ENCODE data around the gene PIGL.
A peak's percentile ranks its signal among the peaks of the same experiment; 100 is the strongest.
"Not testable (repeated sequence)": the region's sequence is repeated elsewhere in the genome, so short reads cannot be mapped to it uniquely, and the experiment has no call there.

PIGL gene

DNA sequence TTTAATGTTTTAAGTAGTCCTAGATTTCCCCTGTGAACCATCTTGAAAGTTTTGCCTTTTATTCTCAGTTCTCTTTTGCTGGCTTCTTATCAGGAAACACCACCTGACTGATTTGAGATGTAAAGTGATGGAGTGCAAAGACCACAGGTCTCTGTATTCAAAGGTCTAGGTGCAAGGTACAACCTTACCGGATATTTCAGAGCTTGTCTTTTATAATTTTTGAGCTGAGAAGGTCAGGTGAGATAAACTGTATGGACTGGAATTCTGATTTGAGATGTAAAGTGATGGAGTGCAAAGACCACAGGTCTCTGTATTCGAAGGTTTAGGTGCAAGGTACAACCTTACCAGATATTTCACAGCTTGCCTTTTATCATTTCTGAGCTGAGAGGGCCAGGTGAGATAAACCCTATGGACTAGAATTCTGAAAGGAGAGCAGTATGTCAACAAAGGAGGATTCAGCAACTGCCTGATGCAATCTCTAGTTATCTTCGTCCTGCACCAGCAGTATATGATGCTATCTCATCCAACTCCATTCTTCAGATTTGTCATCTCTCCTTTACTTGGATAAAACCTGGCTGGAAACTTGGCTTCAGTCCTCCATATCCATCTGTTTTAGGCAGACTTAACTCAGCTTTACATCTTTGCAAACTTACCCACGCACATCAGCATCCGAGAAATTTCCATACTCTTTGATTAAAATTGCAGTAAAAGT, 72.0 kb downstream of the PIGL start:
- in situ Hi-C loops (cut with MboI; ENCODE audit: low sequenced_read_pairs, unreplicated experiment), result no loop called here
- TF ChIP-seq, protein P1, sequence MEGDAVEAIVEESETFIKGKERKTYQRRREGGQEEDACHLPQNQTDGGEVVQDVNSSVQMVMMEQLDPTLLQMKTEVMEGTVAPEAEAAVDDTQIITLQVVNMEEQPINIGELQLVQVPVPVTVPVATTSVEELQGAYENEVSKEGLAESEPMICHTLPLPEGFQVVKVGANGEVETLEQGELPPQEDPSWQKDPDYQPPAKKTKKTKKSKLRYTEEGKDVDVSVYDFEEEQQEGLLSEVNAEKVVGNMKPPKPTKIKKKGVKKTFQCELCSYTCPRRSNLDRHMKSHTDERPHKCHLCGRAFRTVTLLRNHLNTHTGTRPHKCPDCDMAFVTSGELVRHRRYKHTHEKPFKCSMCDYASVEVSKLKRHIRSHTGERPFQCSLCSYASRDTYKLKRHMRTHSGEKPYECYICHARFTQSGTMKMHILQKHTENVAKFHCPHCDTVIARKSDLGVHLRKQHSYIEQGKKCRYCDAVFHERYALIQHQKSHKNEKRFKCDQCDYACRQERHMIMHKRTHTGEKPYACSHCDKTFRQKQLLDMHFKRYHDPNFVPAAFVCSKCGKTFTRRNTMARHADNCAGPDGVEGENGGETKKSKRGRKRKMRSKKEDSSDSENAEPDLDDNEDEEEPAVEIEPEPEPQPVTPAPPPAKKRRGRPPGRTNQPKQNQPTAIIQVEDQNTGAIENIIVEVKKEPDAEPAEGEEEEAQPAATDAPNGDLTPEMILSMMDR (IDR thresholded peaks at IDR 0.05; ENCODE audit: borderline replicate concordance, control extremely low read depth, extremely low read depth, insufficient read depth, missing control alignments), result no peak
- no peak for DNase-seq (ENCODE audit: low spot score)

- in situ Hi-C loops (cut with MboI; ENCODE audit: low sequenced_read_pairs, unreplicated experiment), result loop anchor here (10.0 kb wide), 1 partner anchor 59 kb away; no protein-coding TSS in a partner anchor
- DNase-seq (ENCODE audit: low spot score), result no peak
- TF ChIP-seq, protein P1 (IDR thresholded peaks at IDR 0.05; ENCODE audit: borderline replicate concordance, control extremely low read depth, extremely low read depth, insufficient read depth, missing control alignments), result no peak
Measured at GRCh38 chr17:16293931-16294330, 76.9 kb downstream of the PIGL start.

- in situ Hi-C loops (cut with MboI; ENCODE audit: low sequenced_read_pairs, unreplicated experiment), result loop anchor here (10.0 kb wide), 1 partner anchor 60 kb away; no protein-coding TSS in a partner anchor
- TF ChIP-seq, protein P1 (IDR thresholded peaks at IDR 0.05; ENCODE audit: borderline replicate concordance, control extremely low read depth, extremely low read depth, insufficient read depth, missing control alignments), result no peak
- DNase-seq (ENCODE audit: low spot score), result no peak
Measured at GRCh38 chr17:16294560-16294959, 77.5 kb downstream of the PIGL start.

DNA sequence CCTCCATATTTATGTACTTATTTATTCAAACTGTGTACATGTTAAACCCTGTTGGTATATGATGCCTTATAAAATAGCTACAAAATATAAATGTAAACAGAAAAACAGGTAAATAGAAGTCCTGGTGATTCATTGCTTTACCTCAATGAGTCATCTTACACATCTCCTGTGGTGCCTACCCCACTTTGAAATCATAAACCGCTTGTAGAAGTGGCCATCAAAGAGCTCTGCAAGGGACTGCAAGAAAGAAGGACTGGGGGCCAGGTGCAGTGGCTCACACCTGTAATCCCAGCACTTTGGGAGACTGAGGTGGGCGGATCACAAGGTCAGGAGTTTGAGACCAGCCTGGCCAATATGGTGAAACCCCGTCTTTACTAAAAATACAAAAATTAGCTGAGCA, 79.1 kb downstream of the PIGL start:
- not testable (repeated sequence) for DNase-seq (ENCODE audit: low spot score)
- in situ Hi-C loops (cut with MboI; ENCODE audit: low sequenced_read_pairs, unreplicated experiment), result loop anchor here (10.0 kb wide), 1 partner anchor 61 kb away; no protein-coding TSS in a partner anchor

DNA sequence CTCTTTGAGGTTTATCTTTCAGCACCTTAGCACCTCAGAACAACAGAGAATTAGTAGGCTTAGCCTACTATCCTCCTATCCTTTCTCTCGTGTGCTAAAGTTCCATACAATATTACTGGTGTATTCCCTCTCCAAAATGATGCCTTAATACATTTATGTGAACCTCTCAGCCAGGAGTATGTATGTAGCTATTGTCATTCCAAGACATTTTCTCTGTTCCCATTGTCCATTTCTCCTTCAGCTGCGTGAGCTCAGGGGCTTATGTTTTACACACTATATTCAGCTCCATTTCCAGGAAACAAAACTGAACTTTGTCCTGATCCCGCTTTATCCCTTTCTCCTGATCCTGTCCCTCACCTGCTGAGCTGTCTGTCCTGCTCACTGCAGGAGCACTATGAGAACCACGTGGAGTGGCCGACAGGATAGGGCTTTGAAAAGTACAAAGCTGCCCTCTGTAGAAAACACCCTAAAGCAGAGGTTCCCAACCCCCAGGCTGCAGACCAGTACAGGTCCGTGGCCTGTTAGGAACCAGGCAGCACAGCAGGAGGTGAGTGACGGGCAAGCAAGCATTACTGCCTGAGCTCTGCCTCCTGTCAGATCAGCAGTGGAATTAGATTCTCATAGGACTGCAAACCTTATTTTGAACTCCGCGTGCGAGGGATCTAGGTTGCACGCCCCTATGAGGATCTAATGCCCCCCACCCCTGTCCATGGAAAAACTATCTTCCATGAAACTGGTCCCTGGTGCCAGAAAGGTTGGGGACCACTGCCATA, 80.5 kb downstream of the PIGL start:
- TF ChIP-seq, protein P1 (IDR thresholded peaks at IDR 0.05; ENCODE audit: borderline replicate concordance, control extremely low read depth, extremely low read depth, insufficient read depth, missing control alignments), result no peak
- DNase-seq (ENCODE audit: low spot score), result peak; percentile 4
- in situ Hi-C loops (cut with MboI; ENCODE audit: low sequenced_read_pairs, unreplicated experiment), result loop anchor here (10.0 kb wide), 1 partner anchor 63 kb away; no protein-coding TSS in a partner anchor

DNA sequence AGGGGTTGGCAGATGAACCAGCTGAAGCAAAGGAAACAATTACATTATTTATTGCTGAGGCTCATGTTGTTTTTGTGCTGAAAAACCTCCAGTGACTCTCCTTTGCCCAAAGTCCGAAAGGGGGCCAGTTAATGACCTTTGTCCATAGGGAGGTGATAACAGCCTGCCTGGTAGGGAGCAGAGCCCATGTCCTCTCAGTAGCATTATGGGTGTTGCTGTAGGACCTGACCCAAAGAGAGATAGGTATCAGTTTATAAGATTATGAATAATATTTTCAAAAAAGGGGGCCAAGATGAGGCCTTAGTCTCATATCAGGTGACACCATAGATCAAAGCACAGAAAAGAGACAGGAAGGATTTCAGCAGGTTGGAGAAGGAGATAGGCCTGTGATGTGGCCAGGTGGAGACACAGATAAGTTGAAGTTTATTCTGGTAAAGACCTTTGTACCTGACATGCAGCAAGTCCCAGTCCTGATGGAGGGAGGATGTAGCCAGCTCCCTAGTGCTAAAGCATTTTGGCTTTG, 81.2 kb downstream of the PIGL start:
- in situ Hi-C loops (cut with MboI; ENCODE audit: low sequenced_read_pairs, unreplicated experiment), result loop anchor here (10.0 kb wide), 1 partner anchor 63 kb away; no protein-coding TSS in a partner anchor
- TF ChIP-seq, protein P1 (IDR thresholded peaks at IDR 0.05; ENCODE audit: borderline replicate concordance, control extremely low read depth, extremely low read depth, insufficient read depth, missing control alignments), result no peak
- DNase-seq (ENCODE audit: low spot score), result peak; percentile 1

All from GM13976 (cell line).